Esophagus muscularis mucosa (tissue), 4 donors: ENCODE measurements around the gene PMFBP1.

Source experiments
- CTCF ChIP-seq, 3 experiments: fragments of 200-600 bp in 2 of 3; fragments of 450-650 bp in 1 of 3; sonication (generic) in 2 of 3; IDR thresholded peaks; one replicate each; pipeline ENCODE4 v1.5.1; 2017 to 2019; ENCODE audit warnings: antibody characterized with exemption in 3 of 3, mild to moderate bottlenecking in 2 of 3, moderate library complexity in 1 of 3
- EP300 ChIP-seq: sonication (generic); formaldehyde crosslinking; IDR thresholded peaks from one replicate; pipeline ENCODE4 v1.6.1; 2017; ENCODE audit warnings: antibody characterized with exemption
- POLR2A ChIP-seq: fragments of 450-650 bp; IDR thresholded peaks from one replicate; pipeline ENCODE4 v1.6.1; 2017; ENCODE audit warnings: antibody characterized with exemption, moderate library complexity, mild to moderate bottlenecking, low read depth

GRCh38 chr16:72201387-72201786 lies 29.4 kb upstream of the PMFBP1 start:
- TF ChIP-seq CTCF (IDR thresholded peaks at IDR 0.05): no peak
- no peak for TF ChIP-seq POLR2A
- TF ChIP-seq EP300: no peak
